NCI-H2196 (cell line): ENCODE results near the gene ATP2B2.

Source experiments
- DNase-seq: peaks from one replicate; lab custom pipeline; 2025; ENCODE audit not compliant: unreplicated experiment; lab: John Stamatoyannopoulos, UW

Gene ATP2B2

DNA sequence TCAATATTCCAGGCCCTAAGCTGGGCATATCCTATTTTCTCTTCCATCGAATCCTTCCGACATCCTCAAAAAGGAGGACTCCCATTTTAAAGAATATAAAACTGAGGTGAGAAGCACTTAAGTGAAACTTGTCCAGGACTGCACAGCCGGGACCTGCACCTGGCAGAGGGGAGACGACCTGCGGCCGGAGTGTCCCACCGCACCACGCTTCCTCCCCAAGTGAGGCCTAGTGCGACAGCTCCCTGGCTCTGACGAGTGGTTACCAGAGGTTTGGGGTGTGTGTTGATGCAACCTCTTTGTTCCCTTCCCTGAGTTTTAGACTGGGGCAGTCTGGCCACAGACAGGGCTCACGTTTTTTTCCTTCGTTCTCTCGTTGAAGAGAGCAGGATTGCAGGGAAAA, 24.9 kb upstream of the ATP2B2 start:
- no peak for DNase-seq

DNA sequence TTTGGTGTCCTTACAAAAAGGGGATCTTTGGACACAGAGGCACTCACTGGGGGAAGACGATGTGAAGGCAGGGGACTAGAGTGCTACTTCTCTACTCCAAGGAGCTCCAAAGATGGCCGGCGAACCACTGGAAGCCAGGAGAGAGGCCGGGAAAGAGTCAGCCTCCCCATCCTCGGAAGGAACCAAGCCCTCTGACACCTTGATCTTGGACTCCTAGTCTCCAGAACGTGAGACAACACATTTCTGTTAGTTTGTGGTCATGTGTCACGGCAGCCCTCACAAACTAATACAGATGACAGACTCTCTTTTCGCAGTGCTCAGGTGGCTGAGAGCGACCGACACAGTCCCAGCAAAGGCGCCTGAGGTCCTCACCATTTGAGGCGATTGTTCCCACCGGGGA, 24.4 kb upstream of the ATP2B2 start:
- no peak for DNase-seq

- DNase-seq = no peak
Observed at GRCh38 chr3:10528046-10528445, 22.7 kb upstream of the ATP2B2 start.

GRCh38 chr3:10527295-10528001, 22.1 kb upstream of the ATP2B2 start:
- no peak for DNase-seq

DNA sequence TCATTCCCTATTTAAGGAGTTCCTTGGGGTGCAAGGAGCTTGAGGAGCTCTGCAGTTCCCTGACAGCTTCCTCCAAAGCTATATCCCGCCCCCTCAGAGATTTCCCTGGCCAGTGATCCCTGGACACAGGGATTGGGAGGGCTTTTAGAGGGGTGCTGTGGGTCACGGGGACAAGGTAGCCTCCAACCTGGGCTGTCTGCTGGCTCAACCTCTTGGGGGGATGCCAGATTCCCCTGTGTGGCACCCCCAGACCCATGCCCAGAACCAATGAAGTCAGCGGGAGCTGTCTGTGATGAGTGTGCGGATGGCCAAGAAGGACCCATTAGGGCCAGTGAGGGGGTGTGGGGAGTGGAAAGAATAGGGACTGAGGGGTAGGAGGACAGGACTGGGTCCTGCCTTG, 21.0 kb upstream of the ATP2B2 start:
- DNase-seq = no peak

GRCh38 chr3:10524799-10525301, 19.5 kb upstream of the ATP2B2 start:
- no peak for DNase-seq

- no peak for DNase-seq
Observed at GRCh38 chr3:10524270-10524669, 18.9 kb upstream of the ATP2B2 start.

GRCh38 chr3:10523561-10523960, 18.2 kb upstream of the ATP2B2 start:
- no peak for DNase-seq

- no peak for DNase-seq
Observed at GRCh38 chr3:10522646-10523303, 17.4 kb upstream of the ATP2B2 start.

DNA sequence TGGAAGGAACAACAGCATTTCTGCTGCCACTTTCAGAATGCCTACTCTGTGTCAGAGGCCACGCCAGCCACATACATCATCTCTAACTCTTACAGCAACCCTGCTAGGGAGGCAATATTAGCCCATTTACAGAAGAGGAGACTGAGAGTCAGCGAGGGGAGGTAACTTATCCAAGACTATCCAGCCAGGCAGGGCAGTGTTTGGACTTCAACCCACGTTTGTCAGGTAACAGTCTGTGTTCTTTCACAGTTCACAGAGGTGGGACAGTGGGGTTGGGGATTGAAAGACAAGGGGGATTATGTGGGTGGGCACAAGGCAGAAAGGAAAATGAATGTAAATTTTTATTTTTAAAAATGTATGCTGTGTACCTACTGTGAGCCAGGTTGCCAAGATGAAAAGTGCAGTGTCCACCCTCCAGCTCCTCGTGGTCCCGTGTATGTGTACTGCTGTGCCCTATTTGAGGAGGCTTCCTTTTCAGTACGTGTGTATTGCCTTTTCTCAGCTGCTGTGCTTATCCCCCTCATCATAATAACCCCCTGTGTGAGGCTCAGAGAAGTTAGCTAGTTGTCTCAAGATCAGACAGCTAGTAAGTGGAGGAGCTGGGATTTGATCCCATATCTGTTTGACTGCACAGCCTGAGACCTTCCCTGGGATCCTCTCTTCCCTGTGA, 16.5 kb upstream of the ATP2B2 start:
- DNase-seq = no peak

DNA sequence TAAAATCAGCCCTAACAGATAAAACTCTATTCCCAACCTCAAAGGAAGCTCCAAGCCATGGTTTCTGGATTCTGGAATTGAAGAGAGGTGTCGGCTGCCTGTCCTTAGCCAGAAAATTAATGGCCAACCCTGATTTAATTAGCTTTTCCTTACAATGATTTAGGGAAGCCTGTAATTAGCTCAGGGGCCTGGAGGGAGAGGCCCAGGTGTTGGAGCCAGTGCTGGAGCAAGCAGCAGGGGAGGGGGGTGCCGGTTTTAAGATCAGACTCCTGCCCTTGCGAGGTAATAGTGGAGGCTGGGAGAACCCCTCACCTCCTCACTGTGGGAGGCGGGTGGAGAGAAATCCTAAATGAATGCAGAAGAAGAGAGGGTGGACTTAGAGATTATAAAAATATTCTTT, 14.7 kb upstream of the ATP2B2 start:
- no peak for DNase-seq

- DNase-seq = no peak
Observed at GRCh38 chr3:10519236-10519635, 13.8 kb upstream of the ATP2B2 start.

GRCh38 chr3:10518506-10519150, 13.2 kb upstream of the ATP2B2 start:
- no peak for DNase-seq

DNA sequence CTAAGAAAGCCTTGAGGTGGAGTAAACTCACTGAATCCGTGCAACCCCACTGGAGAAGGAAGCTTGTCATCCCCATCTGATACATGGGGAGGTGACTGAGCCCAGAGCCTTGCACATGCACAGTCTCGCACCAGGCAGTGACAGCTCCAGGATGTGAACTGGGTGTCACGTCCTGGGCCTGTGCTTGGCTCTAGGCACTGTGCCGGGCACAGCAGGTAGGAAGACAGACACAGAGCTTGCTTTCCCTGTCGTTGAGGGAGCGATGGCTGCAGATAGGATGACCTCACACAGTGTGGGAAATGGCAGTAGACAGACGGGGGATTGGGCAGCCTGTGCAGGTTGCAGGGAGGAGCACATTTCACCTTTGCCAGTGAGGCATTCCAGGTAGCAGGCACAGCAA, 12.2 kb upstream of the ATP2B2 start:
- no peak for DNase-seq

- no peak for DNase-seq
Observed at GRCh38 chr3:10516544-10517452, 11.4 kb upstream of the ATP2B2 start.

DNA sequence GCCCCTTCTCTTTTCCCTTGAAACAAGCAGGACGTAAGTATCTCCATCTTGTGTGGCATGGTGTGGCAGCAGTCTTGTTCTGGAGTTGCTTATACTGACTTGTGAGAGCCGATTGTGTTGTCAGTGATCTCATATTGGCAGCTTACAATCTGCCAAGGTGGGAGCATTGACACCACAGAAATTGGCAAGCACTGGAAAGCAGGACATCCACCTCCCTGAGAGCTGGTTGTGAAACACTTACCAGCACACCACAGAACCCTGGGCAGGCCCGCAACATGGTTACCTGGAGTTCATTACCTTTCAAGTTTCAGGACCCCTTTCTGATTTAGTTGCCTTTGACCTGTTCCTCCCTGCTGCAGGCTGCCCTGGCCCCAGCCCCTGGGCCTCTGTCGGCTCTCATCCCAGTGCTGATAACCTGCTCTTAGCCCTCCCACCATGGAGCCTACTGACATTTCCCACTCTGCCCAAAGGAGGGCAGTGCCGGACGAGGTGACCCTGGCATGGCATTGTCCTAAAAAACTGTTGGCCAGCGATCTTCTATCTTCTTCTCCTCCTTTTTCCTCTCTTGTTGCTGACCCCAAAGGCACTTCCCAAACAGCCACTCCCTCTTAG, 10.6 kb upstream of the ATP2B2 start:
- no peak for DNase-seq

GRCh38 chr3:10515396-10515795, 10.0 kb upstream of the ATP2B2 start:
- DNase-seq = no peak

DNA sequence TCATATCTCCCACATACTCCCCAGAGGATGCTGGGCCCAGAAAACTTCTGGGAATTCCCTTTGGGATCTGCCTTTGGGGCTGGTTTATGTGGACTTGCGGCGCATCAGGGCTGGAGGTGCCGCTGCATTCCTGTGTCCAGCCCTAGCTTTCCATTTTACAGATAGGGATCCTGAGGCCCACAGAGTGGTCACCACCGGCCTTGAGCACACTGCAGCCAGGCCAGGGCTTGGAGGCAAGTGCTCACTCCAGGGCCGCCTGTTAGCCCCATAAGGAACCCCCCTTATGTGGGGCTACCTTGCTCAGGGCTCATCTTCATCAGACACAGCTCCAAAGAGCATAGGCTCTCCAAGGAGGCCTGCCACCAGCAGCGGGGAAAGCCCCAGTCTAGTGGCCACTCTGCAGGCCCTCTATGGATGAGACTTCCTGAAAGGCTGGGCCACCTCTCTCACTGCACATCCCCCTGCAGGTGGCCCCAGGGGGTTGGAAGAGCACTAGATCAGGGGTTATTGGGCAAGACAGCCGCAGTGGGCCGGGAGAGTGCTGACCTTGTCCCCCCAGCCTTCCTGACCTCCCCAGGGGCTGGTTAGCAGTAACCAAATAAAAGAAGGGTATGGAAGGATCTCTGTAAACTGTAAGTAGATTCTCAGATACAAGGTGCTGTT, 9.2 kb upstream of the ATP2B2 start:
- no peak for DNase-seq

- DNase-seq = no peak
Observed at GRCh38 chr3:10513306-10513705, 7.9 kb upstream of the ATP2B2 start.

GRCh38 chr3:10512687-10513086, 7.3 kb upstream of the ATP2B2 start:
- DNase-seq = no peak
